ENCODE results near the gene DNAI4. TPM values are rescaled to one million over a fixed set of nuclear protein-coding genes. Genes with fewer than 3 reads are reported as not detected.

DNAI4 gene
- total RNA-seq, 4 donors from 2014 or later, result 30.6 to 99.5 (median 55.4) TPM

- Histone ChIP-seq H3K36me3 (no peaks in the 10 kb centered on the region), H3K27me3 (no peaks in the 10 kb centered on the region), H3K4me1 (no peaks in the 10 kb centered on the region), H3K27ac (no peak overlapping the region), H3K9me3 (no peaks in the 10 kb centered on the region), H3K4me3 (no peak overlapping the region)
- DNase-seq, result no peak
- no peak for TF ChIP-seq POLR2A (IDR thresholded peaks at IDR 0.05)
- intact Hi-C loops (cut with DNase I; ENCODE audit: low total_unique reads), result no loop called here
Observed at GRCh38 chr1:66852870-66853269, 71.8 kb downstream of the DNAI4 start.

DNA sequence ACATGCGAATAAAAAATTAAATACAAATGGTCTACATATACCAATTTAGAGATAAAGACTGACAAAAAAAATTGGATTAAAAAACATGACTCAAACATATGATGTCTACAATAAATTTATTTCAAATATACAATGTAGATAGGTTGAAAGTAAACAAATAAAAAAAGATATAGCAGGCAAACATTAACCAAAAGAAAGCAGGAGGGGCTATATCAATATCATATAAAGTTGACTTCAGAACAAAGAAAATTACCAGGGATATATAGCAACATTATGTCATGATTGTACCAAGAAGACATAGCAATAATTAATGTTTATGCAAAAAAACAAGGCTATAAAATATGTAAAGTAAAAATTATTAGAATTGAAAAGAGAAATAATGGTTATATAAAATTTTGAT, 73.7 kb downstream of the DNAI4 start:
- no peak for DNase-seq
- no peaks in the 10 kb centered on the region for H3K36me3 ChIP-seq
- H3K9me3 ChIP-seq, result no peaks in the 10 kb centered on the region
- no peak overlapping the region for H3K4me3 ChIP-seq
- intact Hi-C loops (cut with DNase I; ENCODE audit: low total_unique reads), result no loop called here
- no peak overlapping the region for H3K27ac ChIP-seq
- TF ChIP-seq, protein P1, sequence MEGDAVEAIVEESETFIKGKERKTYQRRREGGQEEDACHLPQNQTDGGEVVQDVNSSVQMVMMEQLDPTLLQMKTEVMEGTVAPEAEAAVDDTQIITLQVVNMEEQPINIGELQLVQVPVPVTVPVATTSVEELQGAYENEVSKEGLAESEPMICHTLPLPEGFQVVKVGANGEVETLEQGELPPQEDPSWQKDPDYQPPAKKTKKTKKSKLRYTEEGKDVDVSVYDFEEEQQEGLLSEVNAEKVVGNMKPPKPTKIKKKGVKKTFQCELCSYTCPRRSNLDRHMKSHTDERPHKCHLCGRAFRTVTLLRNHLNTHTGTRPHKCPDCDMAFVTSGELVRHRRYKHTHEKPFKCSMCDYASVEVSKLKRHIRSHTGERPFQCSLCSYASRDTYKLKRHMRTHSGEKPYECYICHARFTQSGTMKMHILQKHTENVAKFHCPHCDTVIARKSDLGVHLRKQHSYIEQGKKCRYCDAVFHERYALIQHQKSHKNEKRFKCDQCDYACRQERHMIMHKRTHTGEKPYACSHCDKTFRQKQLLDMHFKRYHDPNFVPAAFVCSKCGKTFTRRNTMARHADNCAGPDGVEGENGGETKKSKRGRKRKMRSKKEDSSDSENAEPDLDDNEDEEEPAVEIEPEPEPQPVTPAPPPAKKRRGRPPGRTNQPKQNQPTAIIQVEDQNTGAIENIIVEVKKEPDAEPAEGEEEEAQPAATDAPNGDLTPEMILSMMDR (IDR thresholded peaks at IDR 0.05), result no peak
- no peak for TF ChIP-seq POLR2A (IDR thresholded peaks at IDR 0.05)
- no peaks in the 10 kb centered on the region for H3K27me3 ChIP-seq
- H3K4me1 ChIP-seq, result no peaks in the 10 kb centered on the region

GRCh38 chr1:66848193-66848592, 76.5 kb downstream of the DNAI4 start:
- TF ChIP-seq POLR2A (IDR thresholded peaks at IDR 0.05), result no peak
- TF ChIP-seq, protein P1 (IDR thresholded peaks at IDR 0.05), result no peak
- Histone ChIP-seq H3K36me3 (no peaks in the 10 kb centered on the region), H3K27me3 (no peaks in the 10 kb centered on the region), H3K4me3 (no peak overlapping the region), H3K27ac (no peak overlapping the region), H3K9me3 (no peaks in the 10 kb centered on the region), H3K4me1 (no peaks in the 10 kb centered on the region)
- no peak for DNase-seq
- intact Hi-C loops (cut with DNase I; ENCODE audit: low total_unique reads), result no loop called here

DNA sequence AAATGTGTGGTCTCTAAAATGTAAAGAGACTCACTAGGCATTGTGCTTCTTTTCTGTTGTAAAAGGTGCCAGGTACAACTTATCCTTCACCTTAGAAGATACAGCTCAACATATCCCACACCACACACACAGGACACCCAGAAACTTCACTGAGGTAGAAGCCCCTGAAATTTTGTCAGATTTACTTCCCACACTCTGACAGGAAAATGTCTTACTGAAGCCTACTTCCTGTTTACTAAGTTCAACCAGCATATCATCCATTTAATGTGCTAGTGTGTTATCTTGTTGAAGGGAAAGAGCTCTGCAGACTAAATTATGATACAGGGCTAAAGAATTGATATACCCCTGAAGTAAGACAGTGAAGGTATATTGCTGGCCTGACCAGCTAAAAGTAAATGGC, 83.7 kb downstream of the DNAI4 start:
- Histone ChIP-seq H3K9me3 (no peaks in the 10 kb centered on the region), H3K4me1 (no peaks in the 10 kb centered on the region), H3K4me3 (no peak overlapping the region), H3K27ac (no peak overlapping the region), H3K36me3 (no peaks in the 10 kb centered on the region), H3K27me3 (no peaks in the 10 kb centered on the region)
- intact Hi-C loops (cut with DNase I; ENCODE audit: low total_unique reads), result no loop called here
- no peak for TF ChIP-seq POLR2A (IDR thresholded peaks at IDR 0.05)
- TF ChIP-seq, protein P1 (IDR thresholded peaks at IDR 0.05), result no peak
- DNase-seq, result no peak

GRCh38 chr1:66834926-66835325, 89.7 kb downstream of the DNAI4 start:
- Histone ChIP-seq H3K4me3 (no peak overlapping the region), H3K4me1 (no peaks in the 10 kb centered on the region), H3K27ac (no peak overlapping the region), H3K27me3 (no peaks in the 10 kb centered on the region), H3K9me3 (no peaks in the 10 kb centered on the region), H3K36me3 (no peaks in the 10 kb centered on the region)
- TF ChIP-seq, protein P1 (IDR thresholded peaks at IDR 0.05), result no peak
- TF ChIP-seq POLR2A (IDR thresholded peaks at IDR 0.05), result no peak
- intact Hi-C loops (cut with DNase I; ENCODE audit: low total_unique reads), result no loop called here
- no peak for DNase-seq

GRCh38 chr1:66833112-66833511, 91.5 kb downstream of the DNAI4 start:
- Histone ChIP-seq H3K4me3 (no peak overlapping the region), H3K4me1 (no peaks in the 10 kb centered on the region), H3K36me3 (no peaks in the 10 kb centered on the region), H3K27me3 (no peaks in the 10 kb centered on the region), H3K27ac (no peak overlapping the region), H3K9me3 (no peaks in the 10 kb centered on the region)
- no peak for DNase-seq
- TF ChIP-seq, protein P1 (IDR thresholded peaks at IDR 0.05), result no peak
- no peak for TF ChIP-seq POLR2A (IDR thresholded peaks at IDR 0.05)
- intact Hi-C loops (cut with DNase I; ENCODE audit: low total_unique reads), result no loop called here
